ENCODE data around the gene ATAT1. TPM values are rescaled to one million over a fixed set of nuclear protein-coding genes. Genes with fewer than 3 reads are reported as not detected.

The ATAT1 gene
- total RNA-seq, 1 experiment from 2014 or later: 19.3 TPM

DNA sequence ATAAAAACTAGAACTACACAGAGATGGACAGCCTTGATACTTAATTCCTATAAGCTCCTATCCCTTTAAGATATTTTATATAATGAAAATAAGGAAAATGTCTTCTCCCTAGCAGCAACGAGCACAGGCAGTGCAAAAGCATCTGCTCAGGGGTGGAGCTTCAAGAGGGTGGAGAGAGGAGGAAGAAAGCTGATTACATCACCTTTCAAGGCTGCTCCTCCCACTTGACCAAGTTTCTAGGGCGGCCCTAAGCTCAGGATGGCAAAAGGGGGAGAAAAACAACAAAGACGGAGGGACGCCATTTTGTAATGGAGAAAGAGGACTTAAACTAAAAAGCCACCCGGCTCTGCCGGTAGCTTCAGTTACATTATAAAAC lies 11.8 kb upstream of the ATAT1 start (continued):
- TF ChIP-seq, protein P1, sequence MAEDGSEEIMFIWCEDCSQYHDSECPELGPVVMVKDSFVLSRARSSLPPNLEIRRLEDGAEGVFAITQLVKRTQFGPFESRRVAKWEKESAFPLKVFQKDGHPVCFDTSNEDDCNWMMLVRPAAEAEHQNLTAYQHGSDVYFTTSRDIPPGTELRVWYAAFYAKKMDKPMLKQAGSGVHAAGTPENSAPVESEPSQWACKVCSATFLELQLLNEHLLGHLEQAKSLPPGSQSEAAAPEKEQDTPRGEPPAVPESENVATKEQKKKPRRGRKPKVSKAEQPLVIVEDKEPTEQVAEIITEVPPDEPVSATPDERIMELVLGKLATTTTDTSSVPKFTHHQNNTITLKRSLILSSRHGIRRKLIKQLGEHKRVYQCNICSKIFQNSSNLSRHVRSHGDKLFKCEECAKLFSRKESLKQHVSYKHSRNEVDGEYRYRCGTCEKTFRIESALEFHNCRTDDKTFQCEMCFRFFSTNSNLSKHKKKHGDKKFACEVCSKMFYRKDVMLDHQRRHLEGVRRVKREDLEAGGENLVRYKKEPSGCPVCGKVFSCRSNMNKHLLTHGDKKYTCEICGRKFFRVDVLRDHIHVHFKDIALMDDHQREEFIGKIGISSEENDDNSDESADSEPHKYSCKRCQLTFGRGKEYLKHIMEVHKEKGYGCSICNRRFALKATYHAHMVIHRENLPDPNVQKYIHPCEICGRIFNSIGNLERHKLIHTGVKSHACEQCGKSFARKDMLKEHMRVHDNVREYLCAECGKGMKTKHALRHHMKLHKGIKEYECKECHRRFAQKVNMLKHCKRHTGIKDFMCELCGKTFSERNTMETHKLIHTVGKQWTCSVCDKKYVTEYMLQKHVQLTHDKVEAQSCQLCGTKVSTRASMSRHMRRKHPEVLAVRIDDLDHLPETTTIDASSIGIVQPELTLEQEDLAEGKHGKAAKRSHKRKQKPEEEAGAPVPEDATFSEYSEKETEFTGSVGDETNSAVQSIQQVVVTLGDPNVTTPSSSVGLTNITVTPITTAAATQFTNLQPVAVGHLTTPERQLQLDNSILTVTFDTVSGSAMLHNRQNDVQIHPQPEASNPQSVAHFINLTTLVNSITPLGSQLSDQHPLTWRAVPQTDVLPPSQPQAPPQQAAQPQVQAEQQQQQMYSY (CRISPR knock-in tag; IDR thresholded peaks at IDR 0.05): no peak
- TF ChIP-seq ATF1 (CRISPR knock-in tag; IDR thresholded peaks at IDR 0.05): no peak
- TF ChIP-seq RORB (CRISPR knock-in tag; IDR thresholded peaks at IDR 0.05): no peak
- TF ChIP-seq ZNF138 (CRISPR knock-in tag; conservative IDR thresholded peaks at IDR 0.05): no peak
- no peak for TF ChIP-seq SMAD3 (CRISPR knock-in tag; IDR thresholded peaks at IDR 0.05; ENCODE audit: borderline replicate concordance)
- TF ChIP-seq, protein P2, sequence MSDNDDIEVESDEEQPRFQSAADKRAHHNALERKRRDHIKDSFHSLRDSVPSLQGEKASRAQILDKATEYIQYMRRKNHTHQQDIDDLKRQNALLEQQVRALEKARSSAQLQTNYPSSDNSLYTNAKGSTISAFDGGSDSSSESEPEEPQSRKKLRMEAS (CRISPR knock-in tag; IDR thresholded peaks at IDR 0.05): 0 out of 2 replicates have a peak, but pooled peaks have one; percentile 33
- TF ChIP-seq, protein P3, sequence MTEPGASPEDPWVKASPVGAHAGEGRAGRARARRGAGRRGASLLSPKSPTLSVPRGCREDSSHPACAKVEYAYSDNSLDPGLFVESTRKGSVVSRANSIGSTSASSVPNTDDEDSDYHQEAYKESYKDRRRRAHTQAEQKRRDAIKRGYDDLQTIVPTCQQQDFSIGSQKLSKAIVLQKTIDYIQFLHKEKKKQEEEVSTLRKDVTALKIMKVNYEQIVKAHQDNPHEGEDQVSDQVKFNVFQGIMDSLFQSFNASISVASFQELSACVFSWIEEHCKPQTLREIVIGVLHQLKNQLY (CRISPR knock-in tag; IDR thresholded peaks at IDR 0.05): no peak
- TF ChIP-seq, protein P4, sequence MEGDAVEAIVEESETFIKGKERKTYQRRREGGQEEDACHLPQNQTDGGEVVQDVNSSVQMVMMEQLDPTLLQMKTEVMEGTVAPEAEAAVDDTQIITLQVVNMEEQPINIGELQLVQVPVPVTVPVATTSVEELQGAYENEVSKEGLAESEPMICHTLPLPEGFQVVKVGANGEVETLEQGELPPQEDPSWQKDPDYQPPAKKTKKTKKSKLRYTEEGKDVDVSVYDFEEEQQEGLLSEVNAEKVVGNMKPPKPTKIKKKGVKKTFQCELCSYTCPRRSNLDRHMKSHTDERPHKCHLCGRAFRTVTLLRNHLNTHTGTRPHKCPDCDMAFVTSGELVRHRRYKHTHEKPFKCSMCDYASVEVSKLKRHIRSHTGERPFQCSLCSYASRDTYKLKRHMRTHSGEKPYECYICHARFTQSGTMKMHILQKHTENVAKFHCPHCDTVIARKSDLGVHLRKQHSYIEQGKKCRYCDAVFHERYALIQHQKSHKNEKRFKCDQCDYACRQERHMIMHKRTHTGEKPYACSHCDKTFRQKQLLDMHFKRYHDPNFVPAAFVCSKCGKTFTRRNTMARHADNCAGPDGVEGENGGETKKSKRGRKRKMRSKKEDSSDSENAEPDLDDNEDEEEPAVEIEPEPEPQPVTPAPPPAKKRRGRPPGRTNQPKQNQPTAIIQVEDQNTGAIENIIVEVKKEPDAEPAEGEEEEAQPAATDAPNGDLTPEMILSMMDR (IDR thresholded peaks at IDR 0.05): no peak
- no peak for TF ChIP-seq TEAD1 (CRISPR knock-in tag; IDR thresholded peaks at IDR 0.05)
- TF ChIP-seq FOXK1 (CRISPR knock-in tag; IDR thresholded peaks at IDR 0.05): no peak
- TF ChIP-seq CREM (CRISPR knock-in tag; IDR thresholded peaks at IDR 0.05): 0 out of 2 replicates have a peak, but pooled peaks have one; percentile 12

DNA sequence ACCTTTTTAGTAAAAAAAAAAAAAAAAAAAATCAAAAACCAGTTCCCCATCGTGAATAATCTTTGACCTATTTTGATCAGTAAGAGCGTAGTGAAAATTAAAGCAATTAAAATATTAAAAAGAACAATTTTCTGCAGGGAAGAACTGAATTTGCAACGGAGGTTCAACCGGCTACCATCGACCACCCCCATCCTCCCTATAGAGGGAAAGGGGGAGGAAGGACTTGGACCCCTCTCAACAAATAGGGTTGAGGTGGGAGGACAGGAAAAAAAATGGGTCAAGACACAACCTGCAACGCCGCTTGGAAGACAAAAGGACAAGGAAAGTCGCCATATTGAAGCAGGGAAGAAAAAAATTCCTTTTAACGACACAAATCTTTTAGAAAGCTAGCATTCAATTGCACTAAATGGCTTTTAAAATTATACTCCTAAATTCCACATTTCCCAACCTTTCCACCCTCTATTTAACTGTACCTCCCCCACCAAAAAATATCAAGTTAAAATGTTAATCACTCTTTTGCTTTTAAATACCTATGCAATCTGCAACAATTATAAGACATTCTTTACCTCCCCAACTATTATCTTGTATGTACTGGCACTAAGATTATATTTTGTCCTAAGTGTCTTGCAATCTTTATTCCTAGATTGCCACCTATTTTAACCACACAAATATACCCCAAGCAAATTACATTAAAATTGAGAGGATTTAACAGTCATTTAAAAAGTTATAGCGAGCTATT lies 11.3 kb upstream of the ATAT1 start:
- ChIA-PET POLR2A (interaction anchor here (0.5 to 3.2 kb wide), 20 partner anchors 9 to 785 kb away, joined by 3 to 33 read pairs (median 5); partner anchors contain the start of genes ATAT1, DHX16, FLOT1 and MDC1), CTCF (interaction anchor here (0.6 to 4.1 kb wide), 9 partner anchors 11 to 530 kb away, joined by 3 to 15 read pairs (median 4); no protein-coding TSS in a partner anchor)
- TF ChIP-seq RELA (CRISPR knock-in tag; IDR thresholded peaks at IDR 0.05; ENCODE audit: borderline replicate concordance) (no peak), PRRX2 (CRISPR knock-in tag; IDR thresholded peaks at IDR 0.05) (peak; percentile 92), NFYB (CRISPR knock-in tag; conservative IDR thresholded peaks at IDR 0.05; ENCODE audit: low read depth) (no peak), ZNF425 (CRISPR knock-in tag; conservative IDR thresholded peaks at IDR 0.05) (peak; percentile 95), ZMAT4 (CRISPR knock-in tag; IDR thresholded peaks at IDR 0.05) (peak; percentile 24; the same call in 1 of the 2 replicates), NR3C1 (CRISPR knock-in tag; conservative IDR thresholded peaks at IDR 0.05; ENCODE audit: low read depth) (no peak), NR2C2 (CRISPR knock-in tag; IDR thresholded peaks at IDR 0.05) (no peak), ZNF671 (CRISPR knock-in tag; IDR thresholded peaks at IDR 0.05) (peak; percentile 86; the same call in 1 of the 2 replicates), NFATC4 (CRISPR knock-in tag; IDR thresholded peaks at IDR 0.05) (peak; percentile 88)
- TF ChIP-seq, protein P5, sequence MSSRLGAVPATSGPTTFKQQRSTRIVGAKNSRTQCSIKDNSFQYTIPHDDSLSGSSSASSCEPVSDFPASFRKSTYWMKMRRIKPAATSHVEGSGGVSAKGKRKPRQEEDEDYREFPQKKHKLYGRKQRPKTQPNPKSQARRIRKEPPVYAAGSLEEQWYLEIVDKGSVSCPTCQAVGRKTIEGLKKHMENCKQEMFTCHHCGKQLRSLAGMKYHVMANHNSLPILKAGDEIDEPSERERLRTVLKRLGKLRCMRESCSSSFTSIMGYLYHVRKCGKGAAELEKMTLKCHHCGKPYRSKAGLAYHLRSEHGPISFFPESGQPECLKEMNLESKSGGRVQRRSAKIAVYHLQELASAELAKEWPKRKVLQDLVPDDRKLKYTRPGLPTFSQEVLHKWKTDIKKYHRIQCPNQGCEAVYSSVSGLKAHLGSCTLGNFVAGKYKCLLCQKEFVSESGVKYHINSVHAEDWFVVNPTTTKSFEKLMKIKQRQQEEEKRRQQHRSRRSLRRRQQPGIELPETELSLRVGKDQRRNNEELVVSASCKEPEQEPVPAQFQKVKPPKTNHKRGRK (CRISPR knock-in tag; IDR thresholded peaks at IDR 0.05; ENCODE audit: borderline replicate concordance): no peak

More for the DNA sequence above, 11.3 kb upstream of the ATAT1 start:
- Mint-ChIP-seq H3K4me1 (peaks cover 42% of the 10 kb centered on the region), H3K27me3 (ENCODE audit: low read depth) (no peaks in the 10 kb centered on the region; the same call in 1 of the 2 replicates), H3K4me3 (peak overlapping the region; percentile 96), H3K27ac (peak overlapping the region; percentile 100), H3K36me3 (peaks cover 50% of the 10 kb centered on the region), H3K9me3 (no peaks in the 10 kb centered on the region)
- ATAC-seq: peak; percentile 34
- DNase-seq (ENCODE audit: low spot score): no peak

Data from WTC11 (cell line).